ENCODE results near the gene MITF.
A peak's percentile ranks its signal among the peaks of the same experiment; 100 is the strongest.

MITF gene

DNA sequence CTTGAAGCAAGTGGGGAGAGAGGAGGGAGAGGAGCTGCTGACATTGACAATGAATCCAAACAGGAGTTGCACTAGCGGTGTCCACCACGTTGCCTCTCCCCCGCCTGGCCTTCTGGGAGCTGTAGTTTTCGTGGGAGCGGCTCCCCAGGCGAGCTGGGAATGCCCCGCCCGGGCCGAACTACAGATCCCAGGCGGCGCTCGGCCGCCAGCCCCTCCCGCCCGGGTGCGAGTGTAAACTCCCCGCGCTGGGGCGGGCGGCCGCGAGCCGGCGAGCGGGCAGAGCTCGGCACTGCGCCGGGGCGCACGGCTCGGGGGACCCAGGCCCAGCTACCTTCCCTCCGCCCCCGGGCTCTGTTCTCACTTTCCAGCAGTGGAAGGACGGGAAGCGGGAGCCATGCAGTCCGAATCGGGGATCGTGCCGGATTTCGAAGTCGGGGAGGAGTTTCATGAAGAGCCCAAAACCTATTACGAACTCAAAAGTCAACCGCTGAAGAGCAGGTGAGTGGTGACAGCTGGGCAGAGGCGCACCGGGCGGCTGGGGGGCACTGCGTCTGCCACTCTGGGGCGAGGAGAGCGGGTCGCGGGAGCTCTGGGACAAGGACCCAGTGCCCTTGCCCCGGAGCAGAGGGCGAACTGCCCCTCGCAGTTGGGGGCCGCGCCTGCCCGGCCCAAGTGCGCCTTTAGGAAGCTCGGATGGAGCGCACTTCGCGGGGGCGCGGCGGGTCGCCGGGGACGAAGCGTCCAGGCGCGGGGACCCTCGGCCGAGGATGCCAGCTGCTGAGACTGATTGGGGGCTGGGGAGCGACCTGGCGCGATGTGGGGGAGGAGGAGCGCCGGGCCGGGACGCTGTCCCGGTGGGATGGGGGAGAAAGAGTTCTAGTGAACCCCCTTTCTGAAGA lies at the start of gene MITF:
TSS of gene MITF (plus strand) at position 261 of the 899 bp plus-strand sequence. CDS start at position 395, 134 bp downstream.
- peak; percentile 3 for DNase-seq

- no peak for DNase-seq
These were observed 47.4 kb upstream of the MITF start for GRCh38 chr3:69691860-69692259.

GRCh38 chr3:69692761-69693160 lies 46.5 kb upstream of the MITF start:
- DNase-seq: no peak

- no peak for DNase-seq
These were observed 43.8 kb upstream of the MITF start for GRCh38 chr3:69695443-69695842.

GRCh38 chr3:69695933-69696332 lies 43.3 kb upstream of the MITF start:
- DNase-seq: no peak

DNA sequence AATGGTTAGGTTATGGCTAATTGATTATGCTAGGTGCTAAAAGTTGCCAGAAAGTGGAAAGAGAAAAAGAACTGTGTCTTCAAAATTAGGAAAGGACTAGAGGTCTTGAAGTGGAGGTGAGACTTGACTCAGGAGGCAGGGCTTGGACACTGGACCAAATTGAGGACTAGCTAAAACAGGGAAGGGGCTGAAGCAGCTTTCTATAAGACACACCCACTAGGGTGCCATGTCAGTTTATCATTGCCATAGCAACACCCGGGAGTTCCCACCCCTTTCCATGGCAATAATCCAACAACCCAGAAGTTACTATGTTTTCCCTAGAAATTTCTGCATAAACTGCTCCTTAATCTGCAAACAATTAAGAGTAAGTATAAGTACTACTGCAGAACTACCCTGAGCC lies 42.9 kb upstream of the MITF start:
- DNase-seq: no peak

DNA sequence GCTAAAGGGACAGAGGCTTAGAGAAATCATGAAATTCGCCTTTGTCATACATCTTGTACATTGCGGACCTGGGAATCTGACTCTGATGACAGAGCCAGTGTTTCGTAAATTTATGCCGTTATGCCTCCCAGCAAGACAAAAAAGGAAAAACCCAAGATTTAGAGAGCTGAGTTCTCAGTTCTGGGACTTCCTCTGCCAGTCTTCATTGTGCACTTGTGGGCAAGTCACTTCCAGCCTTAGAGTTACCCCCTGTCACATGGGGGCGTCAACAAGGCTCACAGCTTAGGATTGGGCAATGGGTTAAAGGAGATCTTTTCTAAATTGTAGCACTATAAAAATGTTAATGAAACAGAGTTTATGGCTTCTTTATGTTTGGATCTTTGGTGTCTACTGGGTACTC lies 41.9 kb upstream of the MITF start:
- DNase-seq: no peak

DNA sequence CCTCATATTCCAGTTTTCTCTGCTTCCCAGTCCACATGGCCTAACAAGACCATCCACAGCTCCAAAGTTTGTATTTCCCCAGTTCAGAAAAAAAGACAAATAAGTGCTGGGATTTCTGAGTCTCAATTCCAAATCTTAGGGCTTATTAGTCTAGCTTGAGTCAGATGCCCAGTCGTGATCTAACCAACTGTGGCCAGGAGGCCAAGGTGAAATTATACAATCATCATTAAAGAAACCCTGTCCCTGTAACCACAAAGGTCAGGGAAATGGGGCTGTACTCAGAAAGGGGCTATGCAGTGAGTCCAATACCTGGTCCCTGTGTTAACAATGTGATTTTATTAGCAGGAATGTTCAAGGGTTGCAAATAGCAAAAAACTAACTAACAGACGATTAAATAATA lies 40.5 kb upstream of the MITF start:
- DNase-seq: no peak

DNA sequence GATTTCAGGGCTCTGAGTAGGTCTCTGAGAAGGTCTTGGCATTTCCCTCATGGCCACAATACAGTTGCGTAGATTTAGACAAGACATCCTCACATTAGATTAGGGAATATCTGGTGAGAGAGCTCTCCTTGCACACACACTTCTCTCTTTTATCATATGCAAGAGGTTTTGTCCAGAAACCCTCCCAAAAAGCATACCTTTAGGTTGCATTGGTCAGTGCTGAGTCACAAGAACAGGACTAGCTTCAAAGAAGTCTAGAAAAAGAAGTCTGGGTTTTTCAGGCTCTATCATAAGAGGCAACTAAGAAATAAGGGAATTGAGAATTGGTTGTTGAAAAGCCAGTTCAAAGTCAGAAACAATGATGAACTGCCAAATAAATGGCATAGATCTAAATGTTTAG lies 40.1 kb upstream of the MITF start:
- no peak for DNase-seq

DNA sequence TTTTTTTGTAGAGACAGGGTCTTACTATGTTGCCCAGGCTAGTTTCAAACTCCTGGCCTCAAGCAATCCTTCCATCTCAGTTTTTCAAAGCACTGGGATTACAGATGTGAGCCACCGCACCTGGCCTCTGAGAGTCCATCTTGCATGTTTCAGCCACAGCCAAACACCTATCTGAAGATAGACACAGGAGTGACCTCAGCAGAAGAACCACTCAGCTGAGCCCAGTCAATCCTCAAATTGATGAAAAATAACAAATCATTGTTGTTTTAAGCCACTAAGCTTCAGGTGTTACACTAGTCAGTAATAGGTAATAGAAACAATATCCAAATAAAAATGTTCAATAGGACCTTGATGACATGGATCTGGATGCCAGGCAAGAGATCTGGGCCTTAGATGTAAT lies 38.3 kb upstream of the MITF start:
- no peak for DNase-seq

DNA sequence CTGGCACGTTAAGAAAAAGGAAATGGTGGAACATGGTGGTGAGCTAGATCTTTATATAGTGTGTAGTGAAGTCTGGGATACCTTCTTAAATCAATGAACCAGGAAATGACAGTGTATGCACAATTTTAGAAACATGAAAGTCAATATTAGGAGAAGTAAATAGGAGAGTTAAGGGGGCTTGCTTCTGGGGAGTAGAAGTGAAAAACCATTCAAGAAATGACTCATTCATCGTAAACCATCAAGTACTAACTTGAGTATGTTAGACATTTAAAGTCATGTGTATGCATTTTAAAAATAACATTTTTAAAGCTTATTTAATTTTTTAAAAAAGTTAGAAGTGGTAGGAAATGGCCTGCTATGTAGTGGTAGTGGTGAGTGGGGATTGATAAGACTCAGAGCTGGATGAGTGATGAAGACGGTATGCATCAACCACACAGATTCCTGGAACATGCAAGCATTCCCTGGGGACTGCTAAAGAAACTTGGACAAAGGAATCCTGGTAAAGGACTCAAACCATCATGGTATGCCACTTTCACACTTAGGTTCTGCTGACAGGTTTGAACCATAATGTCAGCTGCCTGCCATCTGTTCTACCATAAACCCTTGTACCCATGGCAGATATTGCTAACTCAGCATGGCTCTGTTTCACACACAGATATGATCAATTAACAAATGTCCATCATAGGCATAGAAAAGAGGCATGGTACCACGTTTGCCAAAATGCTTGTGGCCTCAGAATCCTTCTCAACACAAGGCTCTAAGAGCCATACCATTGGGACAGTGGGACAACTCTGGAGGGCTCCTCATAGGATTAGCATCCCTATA lies 28.9 kb upstream of the MITF start:
- no peak for DNase-seq

DNA sequence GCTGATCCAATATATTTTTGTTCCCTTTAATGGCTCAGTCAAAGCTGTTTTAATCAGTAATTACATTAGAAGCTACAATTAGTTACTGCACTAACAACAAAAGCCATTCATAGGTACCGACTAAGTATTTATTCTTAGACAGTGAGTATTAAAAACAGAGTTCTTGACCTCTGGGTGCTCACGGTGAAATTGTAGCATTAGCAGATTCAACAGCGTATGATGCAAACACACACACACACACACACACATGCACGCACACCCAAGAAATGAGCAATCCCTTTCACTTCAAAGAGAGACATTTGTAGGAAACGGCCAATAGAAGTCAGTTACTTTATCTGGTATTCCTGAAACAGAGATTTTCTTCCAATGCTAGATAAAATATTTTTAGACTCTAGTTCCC lies 27.0 kb upstream of the MITF start:
- DNase-seq: no peak

GRCh38 chr3:69712933-69713332 lies 26.3 kb upstream of the MITF start:
- no peak for DNase-seq

GRCh38 chr3:69715204-69715603 lies 24.1 kb upstream of the MITF start:
- DNase-seq: no peak

GRCh38 chr3:69716119-69716518 lies 23.1 kb upstream of the MITF start:
- DNase-seq: no peak

DNA sequence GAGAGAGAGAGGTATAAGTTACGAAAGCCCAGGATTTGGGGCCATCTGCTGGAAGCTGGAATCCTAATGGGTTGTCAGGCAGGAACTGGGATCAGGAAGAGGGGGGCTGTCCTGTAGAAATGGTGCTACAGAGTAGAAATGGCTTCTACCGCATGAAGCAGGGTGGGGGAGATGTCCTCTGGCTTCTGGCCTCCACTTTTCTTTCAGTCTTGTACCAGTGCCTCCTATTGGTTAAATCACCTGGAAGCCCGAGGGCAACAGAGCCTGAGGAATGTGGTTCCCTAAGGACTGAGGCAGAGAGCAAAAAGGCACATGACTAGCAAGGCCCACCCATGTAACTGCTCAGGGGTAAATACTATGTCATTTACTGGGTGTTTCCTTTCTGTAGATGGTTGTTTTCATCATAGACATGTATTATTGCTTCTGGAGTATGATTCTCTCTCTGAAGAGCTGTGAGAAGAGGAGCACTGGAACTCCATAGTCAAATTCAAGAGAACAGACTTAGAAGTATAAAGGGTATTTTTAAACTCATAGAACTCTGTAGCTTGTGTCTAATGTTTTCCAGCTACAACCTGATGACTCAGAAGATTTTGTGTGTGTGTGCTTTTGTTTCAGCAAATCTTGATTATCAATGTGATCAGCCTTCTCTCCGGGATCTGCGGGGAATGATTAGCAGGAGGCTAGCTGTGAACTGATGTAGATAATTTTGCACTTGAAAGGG lies 20.2 kb upstream of the MITF start:
- DNase-seq: no peak

DNA sequence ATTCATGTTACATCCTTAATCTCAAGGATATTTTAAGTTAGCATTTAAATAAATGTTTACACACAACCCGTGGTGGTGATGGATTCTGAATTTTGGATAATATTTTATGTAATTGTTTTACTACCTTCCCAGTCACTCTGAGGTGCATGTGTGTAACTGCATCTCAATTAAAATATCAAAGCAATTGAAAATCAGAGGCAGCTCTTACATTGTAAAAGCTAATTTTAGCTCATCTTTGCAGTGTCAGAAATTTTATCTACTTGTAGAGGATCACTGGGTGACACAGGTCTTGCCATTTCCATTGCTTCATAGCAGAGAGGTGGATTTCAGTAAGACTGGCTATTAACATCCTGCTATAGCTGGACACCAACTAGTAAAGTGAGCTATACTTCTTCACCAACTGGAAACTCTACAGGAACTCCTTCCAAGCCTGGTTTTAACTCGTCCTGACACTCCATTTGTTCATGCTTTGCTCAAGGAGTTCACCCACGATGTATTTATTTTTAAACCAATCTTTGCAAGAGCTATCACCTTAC lies 19.6 kb upstream of the MITF start:
- no peak for DNase-seq

DNA sequence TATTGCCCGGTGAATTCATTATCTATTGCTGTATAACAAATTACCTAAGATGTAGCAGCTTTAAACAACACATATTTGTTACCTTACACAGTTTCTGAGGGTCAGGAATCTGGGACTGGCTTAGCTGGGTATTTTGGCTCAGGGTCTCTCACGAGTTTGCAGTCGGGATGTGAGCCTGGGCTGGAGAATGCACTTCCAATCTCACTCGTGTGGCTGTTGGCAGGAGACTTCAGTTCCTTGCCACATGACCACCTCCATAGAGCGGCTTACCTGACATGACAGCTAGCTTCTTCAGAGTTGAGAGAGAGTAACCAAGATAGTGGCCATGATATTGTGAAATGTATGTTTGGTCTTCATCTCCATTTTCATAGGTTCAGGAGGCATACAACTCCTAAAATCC lies 18.4 kb upstream of the MITF start:
- DNase-seq: no peak

- DNase-seq: no peak
These were observed 15.9 kb upstream of the MITF start for GRCh38 chr3:69723389-69723788.

- DNase-seq: no peak
These were observed 14.4 kb upstream of the MITF start for GRCh38 chr3:69724722-69725435.

DNA sequence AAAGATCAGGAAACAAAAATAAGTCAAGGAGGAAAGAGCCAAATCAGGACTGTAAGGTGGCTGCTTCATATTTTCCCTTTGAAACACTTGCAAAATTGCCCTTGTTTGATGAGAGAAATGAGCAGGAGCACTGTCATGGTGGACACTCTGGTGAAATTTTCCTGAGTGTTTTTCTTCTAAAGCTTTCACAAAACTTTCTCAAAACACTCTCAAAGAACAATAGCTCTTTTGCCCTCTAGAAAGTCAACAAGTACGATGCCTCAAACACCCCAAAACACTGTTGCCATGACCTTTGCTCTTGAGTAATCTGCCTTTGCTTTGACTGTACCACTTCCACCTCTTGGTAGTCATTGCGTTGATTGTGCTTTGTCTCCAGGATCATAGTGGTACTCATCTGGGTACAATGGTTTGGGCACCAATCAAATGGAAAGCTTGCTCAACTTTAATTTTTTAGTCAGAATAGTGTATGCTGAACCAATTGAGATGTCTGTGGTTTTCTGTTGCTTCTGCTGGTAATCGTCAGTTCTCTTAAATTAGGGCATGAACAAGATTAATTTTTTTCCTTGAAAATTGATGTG lies 13.2 kb upstream of the MITF start:
- DNase-seq: no peak

Measured in CD4-positive, alpha-beta T cell treated with Interleukin-4 for 4 hours (primary cell).